HG02759 (cell line): ENCODE results near the gene TCF3.

Source experiments
- ATAC-seq: cut with Tn5 transposase; IDR thresholded peaks from one replicate; pipeline ENCODE4 v1.9.1; 2021; ENCODE audit warnings: mild to moderate bottlenecking, moderate library complexity; ENCODE audit not compliant: unreplicated experiment

The TCF3 gene

DNA sequence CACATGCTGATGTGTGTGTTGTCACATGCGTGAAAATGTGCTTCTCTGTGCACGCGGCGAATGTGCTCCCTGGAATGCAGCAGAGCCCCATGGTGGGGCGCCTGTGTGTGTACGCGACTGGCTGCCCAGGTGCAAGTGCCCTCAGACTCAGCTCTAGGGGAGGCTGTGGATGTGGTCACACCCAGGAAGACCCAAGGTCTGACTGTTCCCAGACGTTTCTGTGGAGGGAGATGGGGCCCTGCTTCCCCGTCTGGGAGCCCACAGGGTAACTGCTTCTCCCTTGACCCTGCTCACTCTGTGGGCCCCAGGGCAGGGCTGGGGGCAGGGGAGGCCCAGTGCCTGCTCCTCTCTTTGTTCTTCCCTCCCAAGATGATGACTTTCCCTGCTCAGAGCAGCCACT, 39.3 kb downstream of the TCF3 start:
- ATAC-seq = no peak

DNA sequence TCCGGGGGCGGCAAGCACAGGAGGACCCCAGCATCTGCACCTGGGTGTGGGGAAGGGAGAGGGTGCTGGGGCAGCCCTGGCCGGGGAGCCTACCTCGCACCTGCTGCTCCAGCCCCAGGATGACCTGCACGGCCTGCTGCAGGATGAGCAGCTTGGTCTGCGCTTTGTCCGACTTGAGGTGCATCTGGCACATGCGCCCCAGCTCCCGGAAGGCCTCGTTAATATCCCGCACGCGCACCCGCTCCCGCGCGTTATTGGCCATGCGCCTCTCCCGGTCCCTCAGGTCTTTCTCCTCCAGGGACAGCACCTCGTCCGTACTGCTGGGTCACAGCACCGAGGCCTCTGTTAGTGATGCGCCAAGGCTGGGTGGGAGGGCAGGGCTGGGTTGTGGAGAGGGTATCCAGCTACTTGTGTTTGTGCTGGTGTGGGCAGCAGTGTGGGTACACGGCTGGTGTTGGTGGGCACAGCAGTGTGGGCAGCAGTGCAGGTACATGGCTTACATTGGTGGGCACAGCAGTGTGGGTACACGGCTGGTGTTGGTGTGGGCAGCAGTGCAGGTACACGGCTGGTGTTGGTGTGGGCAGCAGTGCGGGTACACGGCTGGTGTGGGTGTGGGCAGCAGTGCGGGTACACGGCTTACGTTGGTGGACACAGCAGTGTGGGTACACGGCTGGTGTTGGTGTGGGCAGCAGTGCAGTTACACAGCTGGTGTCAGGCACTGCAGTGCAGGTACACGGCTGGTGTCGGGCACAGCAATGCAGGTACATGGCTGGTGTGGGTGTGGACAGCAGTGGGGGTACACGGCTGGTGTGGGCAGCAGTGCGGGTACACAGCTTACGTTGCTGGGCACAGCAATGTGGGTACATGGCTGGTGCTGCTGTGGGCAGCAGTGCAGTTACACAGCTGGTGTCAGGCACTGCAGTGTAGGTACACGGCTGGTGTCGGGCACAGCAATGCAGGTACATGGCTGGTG, 40.0 kb downstream of the TCF3 start:
- ATAC-seq = no peak

DNA sequence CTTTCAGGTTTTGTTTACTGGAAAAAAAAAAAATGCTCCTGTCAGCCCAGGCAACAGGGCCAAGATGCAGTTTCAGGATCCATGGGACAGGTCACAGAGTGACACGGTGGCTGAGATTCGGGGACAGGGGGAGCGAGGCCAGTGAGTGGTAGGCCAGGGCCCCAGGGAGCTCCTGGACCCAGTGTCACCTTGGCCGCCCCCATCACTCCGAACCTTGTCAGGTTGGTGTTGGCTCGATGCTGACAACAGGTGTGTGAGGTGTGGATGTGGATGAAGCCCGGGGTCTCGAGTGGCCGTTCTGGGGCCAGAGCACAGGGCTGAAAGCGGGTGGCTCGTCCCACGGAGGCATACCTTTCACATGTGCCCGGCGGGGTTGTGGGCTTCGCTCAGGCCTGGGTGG, 41.1 kb downstream of the TCF3 start:
- no peak for ATAC-seq

DNA sequence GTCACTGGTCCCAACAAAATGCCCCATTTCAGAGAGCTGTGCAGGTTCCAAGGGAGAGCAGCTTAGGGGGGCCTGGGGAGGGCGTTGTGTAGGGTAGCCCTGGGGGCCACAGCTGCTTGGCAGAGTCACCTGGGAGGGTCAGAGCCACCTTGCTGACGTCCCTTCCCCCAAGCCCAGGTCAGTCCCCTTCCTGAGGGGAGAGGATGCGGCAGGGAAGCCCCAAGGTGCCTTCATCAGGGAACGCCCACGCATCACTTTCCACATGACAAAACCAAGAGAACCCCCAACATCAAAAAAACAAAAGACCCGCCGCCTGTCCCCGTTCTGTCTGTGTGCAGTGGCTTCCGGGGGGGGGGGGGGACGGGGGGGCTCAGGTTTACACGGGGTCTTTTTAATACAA, 41.8 kb downstream of the TCF3 start:
- no peak for ATAC-seq

DNA sequence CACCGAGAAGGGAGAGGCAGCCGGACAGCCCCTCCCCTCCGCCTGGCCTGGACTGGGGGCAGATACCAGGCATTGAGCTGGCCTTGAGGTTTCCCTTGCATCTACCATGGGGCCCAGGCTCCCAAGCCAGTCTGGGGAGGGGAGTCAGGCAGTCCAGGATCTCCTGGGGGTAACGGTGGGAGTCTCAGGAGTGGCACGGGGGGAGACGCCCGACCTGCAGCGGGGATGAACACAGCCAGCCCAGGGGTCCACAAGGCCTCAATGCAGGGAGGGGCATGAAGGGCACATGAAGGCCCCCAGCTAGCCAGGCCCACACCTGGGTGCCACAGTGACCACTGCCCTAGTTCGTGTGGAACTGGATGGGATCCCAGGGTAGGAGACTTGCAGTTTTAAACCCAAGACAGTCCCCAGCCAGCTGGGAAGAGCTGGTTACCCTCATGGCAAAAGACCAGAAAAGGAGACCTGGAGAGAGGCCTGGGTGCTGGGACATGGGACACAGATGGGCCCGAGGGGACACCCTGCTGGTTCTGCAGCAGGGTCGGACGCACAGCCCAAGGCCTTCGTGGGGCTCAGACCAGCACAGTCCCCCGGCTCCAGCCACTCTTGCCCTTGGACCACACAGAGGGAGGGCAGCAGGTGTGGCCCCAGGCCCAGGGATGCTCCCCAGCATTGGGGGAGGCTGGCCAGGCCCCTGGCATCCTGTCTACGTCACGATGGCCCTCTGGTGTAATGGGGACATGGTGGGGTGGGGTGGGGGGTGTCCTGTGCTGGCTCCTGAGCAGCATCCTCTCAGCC, 42.5 kb downstream of the TCF3 start:
- no peak for ATAC-seq

DNA sequence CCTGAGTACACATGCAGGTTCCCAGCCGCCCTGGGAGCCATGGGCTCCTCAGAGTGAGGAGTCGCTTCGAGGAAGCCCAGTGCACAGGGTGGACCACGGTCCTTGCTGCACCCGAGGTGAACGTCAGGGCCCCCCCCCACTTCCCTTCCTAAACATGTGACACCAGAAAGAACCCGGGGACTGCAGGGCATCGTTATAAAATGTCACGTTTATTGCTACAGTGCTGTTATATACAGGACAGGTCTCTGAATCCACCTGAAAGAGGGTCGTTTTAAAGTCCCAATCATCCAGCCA, 43.4 kb downstream of the TCF3 start:
- ATAC-seq = no peak

DNA sequence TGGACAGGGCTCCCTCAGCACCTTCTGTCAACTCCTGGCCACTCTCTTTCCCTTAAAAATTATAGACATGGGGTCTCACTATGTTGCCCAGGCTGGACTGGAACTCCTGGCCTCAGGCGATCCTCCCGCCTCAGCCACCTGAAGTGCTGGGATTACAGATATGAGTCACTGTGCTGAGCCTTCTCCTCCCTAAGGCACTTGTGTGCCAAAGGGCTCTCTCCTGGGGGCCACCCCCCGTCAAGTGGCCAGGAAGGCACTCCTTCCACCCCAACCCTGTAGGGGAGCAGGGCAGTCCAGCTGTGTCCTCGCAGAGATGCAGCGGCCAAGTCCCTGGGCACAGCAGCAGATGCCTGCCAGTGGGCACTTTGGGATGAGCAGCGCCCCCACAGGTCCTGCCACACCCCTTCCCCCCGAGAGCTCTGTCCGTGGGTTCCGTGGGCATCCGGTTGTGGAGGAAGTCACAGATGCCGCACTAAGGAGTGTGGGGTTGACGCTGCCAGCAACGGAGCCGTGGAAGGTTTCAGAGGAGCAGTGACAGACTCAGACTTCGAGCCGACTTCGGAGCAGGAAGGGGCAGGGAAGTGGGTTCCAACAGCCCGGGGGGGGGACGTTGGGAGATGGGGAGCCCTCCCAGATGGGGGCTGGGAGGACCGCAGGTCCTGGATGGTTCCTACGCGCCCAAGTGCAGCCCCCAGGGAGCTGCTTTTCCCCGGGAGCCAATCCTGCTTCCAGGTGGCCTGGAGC, 43.9 kb downstream of the TCF3 start:
- no peak for ATAC-seq

DNA sequence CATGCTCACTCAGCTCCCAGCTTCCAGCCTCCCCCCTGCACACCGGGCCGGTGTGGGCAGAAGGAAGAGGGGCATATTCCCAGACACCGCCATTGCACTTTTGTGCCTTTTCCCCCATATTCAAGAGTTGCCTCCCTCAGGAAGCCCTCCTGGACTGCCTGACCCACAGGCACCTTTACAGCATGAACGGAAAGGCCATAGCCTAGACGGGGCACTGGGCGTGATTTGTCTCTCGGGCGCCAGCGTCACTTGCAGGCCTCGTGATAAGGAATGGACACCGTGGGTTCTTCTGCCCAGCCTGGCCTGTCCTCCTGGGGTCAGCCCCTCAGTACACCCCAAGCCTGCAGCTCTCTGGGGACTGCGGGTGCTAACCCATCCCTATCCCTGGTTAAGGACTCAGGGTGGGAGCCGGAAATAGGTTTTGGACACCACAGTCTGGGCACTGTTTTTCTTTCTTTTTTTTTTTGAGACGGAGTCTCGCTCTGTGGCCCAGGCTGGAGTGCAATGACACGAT, 46.2 kb downstream of the TCF3 start:
- no peak for ATAC-seq

DNA sequence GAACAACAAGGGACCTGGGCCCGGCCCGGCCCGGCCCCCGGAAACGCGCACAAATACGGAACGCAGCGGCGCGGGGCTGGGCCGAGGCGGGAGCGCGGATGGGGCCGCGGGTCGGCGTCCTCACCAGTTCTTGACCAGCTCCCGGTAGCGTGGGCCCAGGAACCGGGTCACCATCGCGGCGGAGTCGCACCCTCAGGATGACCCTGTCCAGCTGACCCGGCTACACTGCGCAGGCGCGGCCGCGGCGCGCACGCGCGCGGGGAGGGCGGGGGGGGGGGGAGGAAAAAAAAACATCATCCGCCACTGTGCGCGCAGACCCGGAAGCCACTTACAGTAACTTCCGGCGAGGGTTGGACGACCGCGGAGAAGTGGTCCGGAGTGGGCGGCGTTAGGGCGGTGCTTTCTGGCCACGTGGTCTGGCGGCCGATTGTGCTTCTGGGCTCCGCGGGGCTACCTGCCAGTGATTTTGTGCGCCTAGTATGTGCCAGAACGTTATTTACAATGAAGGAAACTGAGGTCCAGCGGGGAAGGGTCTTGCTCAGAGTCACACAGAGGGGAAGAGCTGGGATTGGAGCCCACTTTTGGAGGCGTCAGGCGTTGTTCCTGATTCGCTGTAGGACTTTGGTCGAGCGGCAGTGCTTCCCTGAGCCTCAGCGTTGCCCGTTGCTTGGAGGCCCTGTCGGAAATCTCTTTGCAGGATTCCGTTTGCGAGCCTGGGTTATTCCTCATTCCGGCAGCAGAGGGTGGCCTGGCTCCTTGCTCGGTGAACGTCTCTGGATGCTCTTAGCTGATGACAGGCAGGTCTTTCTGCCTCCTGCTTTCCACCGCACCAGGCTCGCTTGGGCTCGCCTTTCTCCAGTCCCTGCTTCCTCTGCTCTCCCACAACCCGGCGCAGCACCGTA, 46.9 kb downstream of the TCF3 start, which contains the start of gene UQCR11:
TSS of gene UQCR11 (minus strand) at position 227 of the 902 bp plus-strand sequence. CDS start at position 174, 53 bp downstream.
- ATAC-seq = peak; percentile 87

DNA sequence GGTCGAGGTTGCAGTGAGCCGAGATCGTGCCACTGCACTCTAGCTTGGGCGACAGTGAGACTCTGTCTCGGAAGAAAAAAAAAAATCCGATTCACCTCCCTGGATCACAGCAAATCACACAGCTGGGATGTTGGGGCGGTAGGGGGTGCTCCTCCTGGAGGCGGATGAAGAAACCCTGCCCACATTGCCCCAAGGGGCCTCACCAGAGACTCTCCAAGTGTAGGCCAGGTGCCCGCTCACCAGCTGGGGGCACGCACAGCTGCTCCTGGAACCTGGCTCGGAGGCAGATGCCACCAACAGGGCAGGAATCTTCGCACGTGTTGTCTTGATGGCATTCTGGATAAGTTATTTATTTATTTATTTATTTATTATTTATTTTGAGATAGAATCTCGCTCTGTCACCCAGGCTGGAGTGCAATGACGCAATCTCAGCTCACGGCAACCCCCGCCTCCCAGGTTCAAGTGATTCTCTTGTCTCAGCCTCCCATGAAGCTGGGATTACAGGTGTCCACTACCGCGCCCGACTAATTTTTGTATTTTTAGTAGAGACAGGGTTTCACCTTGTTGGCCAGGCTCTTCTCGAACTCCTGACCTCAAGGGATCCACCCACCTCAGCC, 50.2 kb downstream of the TCF3 start:
- ATAC-seq = no peak

DNA sequence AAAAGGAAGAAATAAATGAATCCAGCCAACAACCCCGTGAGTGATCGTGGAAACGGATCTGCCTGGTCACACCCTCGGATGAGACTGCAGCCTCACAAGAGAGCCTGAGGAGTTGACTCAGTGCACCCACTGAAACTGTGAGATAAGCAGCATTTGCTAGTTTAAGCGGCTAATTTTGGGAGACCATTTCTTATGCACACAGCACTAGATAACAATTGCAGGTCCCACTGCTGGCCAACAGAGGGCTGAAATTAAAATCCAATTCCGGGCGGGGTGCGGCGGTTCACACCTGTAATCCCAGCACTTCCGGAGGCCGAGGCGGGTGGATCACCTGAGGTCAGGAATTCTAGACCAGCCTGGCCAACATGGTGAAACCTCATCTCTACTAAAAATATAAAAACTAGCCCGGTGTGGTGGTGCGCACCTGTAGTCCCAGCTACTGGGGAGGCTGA, 50.8 kb downstream of the TCF3 start:
- no peak for ATAC-seq

DNA sequence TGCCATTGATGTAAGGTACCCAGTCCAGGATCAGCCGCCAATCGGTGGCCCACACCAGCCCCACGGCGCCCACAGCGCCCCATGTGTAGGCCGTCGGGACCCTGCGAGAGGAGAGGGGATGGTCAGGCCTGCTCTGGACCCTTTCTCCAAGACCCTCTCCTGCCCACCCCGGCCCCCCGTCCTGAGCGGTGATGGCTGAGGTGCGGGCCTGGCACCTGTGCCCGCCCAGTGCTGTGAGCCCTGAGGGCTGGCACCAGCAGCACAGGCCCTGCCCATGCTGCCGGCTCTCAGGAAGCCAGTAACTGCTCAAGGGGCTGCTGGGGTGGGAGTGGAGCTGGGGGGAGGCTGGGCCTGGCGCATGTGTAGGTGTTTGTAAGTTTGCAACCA, 53.0 kb downstream of the TCF3 start:
- ATAC-seq = no peak

DNA sequence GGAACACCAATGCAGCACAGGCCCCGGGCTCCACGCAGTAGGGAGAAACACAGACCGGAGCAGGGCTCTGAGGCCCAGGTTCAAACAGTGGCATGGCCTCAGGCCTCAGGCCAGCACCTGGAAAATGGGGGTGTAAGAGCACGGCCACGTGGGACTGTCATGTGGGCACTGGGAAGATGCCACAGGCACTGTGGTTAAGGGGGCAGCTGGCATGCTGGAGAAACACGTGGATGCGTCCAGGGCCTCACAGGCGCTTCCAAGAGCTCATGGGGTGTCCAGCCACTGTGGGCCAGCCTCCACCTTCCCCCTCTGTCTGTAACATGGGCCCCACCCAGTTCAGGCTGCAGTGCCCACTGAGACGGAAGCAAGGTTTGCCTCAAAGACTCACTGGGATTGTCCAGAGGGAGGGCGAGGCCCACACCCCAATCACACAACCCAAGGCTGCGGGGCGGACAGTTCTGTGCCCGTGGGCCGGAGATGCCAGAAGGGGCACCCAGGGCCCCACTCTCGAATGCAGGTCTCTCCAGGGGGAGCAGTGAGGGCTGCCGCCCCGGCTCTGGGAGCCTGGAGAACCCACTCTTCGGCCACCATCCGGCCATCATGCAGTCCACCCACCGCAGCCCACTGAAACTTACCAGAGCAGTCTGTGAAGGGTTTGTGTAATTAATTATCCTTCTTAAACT, 53.5 kb downstream of the TCF3 start:
- ATAC-seq = no peak

DNA sequence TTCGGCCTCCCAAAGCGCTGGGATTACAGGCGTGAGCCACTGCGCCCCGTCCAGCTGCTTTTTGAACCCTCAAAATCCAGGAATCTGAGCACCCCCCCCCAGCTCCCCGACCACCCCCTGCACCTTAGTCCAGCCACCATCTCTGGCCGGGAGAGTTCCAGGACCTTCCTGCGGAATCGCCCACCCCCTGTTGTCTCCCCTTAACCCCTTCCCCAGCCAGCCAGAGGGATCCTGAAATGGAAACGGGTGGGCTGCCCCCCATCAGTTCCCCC, 59.0 kb downstream of the TCF3 start:
- no peak for ATAC-seq

DNA sequence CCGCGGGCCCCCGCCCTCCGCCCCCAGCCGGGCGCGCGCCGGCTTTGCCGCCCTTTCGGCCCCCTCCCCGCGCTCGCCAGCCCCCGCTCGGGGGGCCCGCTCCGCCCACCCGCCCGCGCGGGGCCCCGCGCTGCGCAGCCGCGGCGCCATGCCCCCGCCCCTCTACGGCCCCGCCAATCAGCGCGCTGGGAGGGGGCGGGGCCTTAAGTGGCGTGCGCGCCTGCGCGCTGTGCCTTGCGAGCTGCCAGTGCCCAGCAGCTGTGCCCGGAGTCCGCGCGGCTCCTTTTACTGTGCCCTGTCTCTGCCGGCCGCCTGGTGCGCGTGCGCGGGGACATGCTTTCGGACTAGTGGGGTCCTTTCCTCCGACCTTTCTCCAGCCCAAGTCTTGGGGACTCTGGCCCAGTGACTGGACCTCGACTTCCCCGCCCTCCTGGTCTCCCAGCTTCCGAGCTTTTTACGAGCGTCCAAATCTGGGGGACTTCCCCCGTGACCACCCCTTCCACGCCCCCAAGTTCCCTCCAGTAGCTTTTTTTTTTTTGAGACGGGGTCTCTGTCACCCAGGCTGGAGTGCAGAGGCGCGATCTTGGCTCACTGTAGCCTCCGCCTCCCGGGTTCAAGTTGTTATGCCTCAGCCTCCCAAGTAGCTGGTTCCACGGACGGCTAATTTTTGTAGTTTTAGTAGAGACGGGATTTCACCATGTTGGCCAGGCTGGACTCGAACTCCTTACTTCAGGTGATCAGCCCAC, 59.5 kb downstream of the TCF3 start, which contains the start of gene MBD3:
TSS of gene MBD3 (minus strand) at position 111 of the 746 bp plus-strand sequence. CDS start 234 bp downstream, outside the sequence.
- ATAC-seq = peak; percentile 68

DNA sequence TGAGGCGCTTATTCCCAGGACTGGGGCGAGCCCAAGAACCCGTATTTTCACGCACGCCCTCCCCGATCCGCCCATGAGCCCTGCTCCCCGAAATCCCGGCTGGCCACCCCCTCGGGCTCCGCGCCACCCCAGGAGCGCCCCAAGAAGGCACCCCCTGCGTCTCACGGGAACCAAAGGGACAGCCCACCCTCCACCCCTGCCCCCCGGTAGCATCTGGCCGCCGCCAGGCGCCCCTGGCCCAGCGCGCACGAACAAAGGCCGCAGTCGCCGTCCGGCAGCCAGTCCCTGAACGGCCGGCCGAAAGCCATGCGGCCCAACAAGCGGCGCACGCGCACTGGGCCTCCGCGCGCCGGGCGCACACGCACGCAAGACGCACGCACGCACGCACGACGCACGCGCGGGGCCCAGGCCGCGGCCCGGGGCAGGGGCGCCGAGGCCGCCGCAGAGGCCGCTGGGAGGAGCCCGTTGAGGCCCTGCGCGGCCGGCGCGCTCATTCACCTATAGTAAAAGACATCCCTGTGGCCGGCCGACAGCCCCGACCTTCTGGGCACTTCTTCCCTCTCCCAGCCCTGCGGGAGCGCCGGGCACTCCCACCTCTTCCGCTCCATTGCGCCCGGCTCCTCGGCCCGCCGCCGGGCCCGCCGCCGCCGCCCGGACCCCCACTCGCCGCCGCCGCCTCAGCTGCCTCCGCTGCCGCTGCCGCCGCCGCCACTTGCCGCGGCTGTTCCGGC, 60.2 kb downstream of the TCF3 start:
- peak; percentile 75 for ATAC-seq

DNA sequence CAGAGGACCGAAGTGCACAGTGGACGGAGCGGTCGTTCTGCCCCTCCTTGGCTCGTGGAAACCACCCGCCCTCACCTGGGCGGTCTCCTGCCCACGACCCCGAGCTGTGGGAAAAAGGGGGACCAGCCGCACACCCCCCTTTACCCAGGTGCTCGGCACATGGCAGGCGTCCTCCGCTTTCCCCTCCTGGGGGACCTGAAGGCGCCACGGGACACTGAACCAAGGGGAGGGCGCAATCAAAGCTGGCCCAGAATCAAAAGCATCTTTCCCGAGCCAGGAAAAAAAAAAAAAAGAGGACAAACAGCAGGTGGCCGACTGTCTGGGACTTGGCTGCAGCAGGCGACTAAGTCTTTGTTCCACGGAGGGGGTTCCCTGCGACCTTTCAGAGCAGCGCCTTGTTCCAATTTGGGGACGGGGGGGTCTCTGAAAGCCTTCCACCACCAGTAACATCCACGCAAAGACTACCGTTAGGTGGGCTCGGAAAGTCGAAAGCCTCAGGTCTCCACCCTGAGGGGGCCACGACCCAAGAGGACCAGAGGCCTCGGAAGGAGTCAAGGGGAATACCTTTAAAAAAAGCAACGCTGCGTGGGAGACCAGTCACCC, 60.9 kb downstream of the TCF3 start:
- no peak for ATAC-seq
